Endothelial cell of umbilical vein (primary cell): ENCODE data around the gene KLHDC1.

ENCODE experiments used
- CTCF ChIP-seq, 2 donors: IDR thresholded peaks; 1 replicate in 1 of 2; 2 replicates in 1 of 2; pipeline ENCODE4 v1.5.1; 2011; ENCODE audit warnings: low read length in 2 of 2, mild to moderate bottlenecking in 2 of 2, moderate library complexity in 2 of 2, control low read depth in 1 of 2, inconsistent platforms in 1 of 2, low read depth in 1 of 2; ENCODE audit not compliant: insufficient read depth in 1 of 2; ENCODE audit errors: extremely low read depth in 1 of 2
- FOS ChIP-seq: IDR thresholded peaks from 2 replicates; pipeline ENCODE4 v1.6.1; 2011; ENCODE audit warnings: mild to moderate bottlenecking, low read length, moderate library complexity, borderline replicate concordance; ENCODE audit not compliant: insufficient read depth
- GATA2 ChIP-seq: IDR thresholded peaks from 2 replicates; pipeline ENCODE4 v1.7.0; 2011; ENCODE audit warnings: low read depth, mild to moderate bottlenecking, moderate library complexity, mixed read lengths, low read length; ENCODE audit not compliant: insufficient read length, insufficient read depth
- JUN ChIP-seq: IDR thresholded peaks from 2 replicates; pipeline ENCODE4 v1.6.1; 2011; ENCODE audit warnings: borderline replicate concordance, low read depth; ENCODE audit not compliant: insufficient read length, insufficient read depth
- POLR2A ChIP-seq: IDR thresholded peaks from 2 replicates; pipeline ENCODE4 v1.6.1; 2012; ENCODE audit warnings: low read depth, mild to moderate bottlenecking, control low read depth, low read length
- POLR2AphosphoS5 ChIP-seq: IDR thresholded peaks from 2 replicates; pipeline ENCODE4 v1.6.1; 2012; ENCODE audit warnings: low read depth, mild to moderate bottlenecking, control low read depth, low read length, moderate library complexity; ENCODE audit not compliant: insufficient read depth

- no peak for TF ChIP-seq POLR2AphosphoS5
- TF ChIP-seq JUN, result no peak
- TF ChIP-seq CTCF (IDR thresholded peaks at IDR 0.05; ENCODE audit: extremely low read depth in 1 of 2, insufficient read depth in 1 of 2, low read depth in 1 of 2, low read length in 2 of 2), result no peak
- no peak for TF ChIP-seq GATA2
- TF ChIP-seq FOS, result no peak
- TF ChIP-seq POLR2A, result no peak
These were observed 52.3 kb downstream of the KLHDC1 start for GRCh38 chr14:49745191-49745590.
